Right atrium auricular region (tissue), 2 donors: ENCODE data around the gene NOL7. TPM values are rescaled to one million over a fixed set of nuclear protein-coding genes. Genes with fewer than 3 reads are reported as not detected.

ENCODE experiments used
- DNase-seq: peaks from one replicate; pipeline ENCODE4 v3.0.0-alpha.2; 2019; ENCODE audit warnings: low spot score
- H3K27ac ChIP-seq, 2 donors: fragments of 200-600 bp; sonication (generic); 1 replicate in 1 of 2; 2 replicates in 1 of 2; pipeline ENCODE4 v1.5.1; 2016 to 2019
- H3K27me3 ChIP-seq, 2 donors: fragments of 200-600 bp; sonication (generic); one replicate each; pipeline versions ENCODE4 v1.5.1 to v1.6.0; 2017 to 2019
- H3K36me3 ChIP-seq: fragments of 200-600 bp; sonication (generic); one replicate; pipeline ENCODE4 v1.5.1; 2016
- H3K4me1 ChIP-seq, 2 donors: fragments of 200-600 bp; sonication (generic); one replicate each; pipeline versions ENCODE4 v1.5.1 to v1.6.0; 2017 to 2019
- H3K4me3 ChIP-seq, 2 donors: fragments of 200-600 bp; sonication (generic); 1 replicate in 1 of 2; 2 replicates in 1 of 2; pipeline ENCODE4 v1.5.1; 2017 to 2019; ENCODE audit warnings: mild to moderate bottlenecking in 1 of 2, moderate library complexity in 1 of 2
- H3K9me3 ChIP-seq, 2 donors: fragments of 200-600 bp; sonication (generic); one replicate each; pipeline ENCODE4 v1.5.1; 2019
- total RNA-seq, 2 donors: library from RNA; depleted of rRNA; stranded (reverse); fragments of >200 nt; gene quantifications; one replicate each; pipeline ENCODE4 v1.1.0, GENCODE V29; 2016
- TF ChIP-seq, protein P1 (sequence below), 2 donors: fragments of 200-600 bp; sonication (generic); IDR thresholded peaks; one replicate each; pipeline ENCODE4 v1.5.1; 2019; ENCODE audit warnings: antibody characterized with exemption in 2 of 2

The NOL7 gene
- total RNA-seq, 2 donors from 2014 or later = 70.5 to 75.9 TPM

DNA sequence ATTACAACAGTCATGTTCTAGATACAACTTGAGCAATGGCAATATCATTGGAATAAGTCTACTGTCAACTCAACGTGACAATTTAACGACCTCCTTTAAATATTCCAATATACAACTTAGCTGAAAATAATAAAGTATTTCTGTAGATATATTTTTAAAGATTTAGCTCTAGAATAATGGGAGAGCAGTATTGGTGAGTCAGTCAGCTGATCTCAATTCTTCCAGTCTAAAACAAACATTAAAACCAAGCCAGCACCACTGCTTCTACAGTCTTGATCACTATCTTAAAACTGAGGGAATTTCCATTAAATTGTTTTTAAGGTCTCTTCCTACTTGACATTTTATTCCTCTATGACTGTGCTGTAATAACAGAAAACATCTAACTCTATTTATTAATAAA, 38.2 kb downstream of the NOL7 start:
- no peak overlapping the region for H3K4me3 ChIP-seq
- no peaks in the 10 kb centered on the region for H3K4me1 ChIP-seq
- H3K9me3 ChIP-seq = no peaks in the 10 kb centered on the region
- H3K27ac ChIP-seq = no peak overlapping the region
- DNase-seq = no peak
- peaks cover 4% of the 10 kb centered on the region for H3K36me3 ChIP-seq
- TF ChIP-seq, protein P1, sequence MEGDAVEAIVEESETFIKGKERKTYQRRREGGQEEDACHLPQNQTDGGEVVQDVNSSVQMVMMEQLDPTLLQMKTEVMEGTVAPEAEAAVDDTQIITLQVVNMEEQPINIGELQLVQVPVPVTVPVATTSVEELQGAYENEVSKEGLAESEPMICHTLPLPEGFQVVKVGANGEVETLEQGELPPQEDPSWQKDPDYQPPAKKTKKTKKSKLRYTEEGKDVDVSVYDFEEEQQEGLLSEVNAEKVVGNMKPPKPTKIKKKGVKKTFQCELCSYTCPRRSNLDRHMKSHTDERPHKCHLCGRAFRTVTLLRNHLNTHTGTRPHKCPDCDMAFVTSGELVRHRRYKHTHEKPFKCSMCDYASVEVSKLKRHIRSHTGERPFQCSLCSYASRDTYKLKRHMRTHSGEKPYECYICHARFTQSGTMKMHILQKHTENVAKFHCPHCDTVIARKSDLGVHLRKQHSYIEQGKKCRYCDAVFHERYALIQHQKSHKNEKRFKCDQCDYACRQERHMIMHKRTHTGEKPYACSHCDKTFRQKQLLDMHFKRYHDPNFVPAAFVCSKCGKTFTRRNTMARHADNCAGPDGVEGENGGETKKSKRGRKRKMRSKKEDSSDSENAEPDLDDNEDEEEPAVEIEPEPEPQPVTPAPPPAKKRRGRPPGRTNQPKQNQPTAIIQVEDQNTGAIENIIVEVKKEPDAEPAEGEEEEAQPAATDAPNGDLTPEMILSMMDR (IDR thresholded peaks at IDR 0.05) = no peak
- no peaks in the 10 kb centered on the region for H3K27me3 ChIP-seq

DNA sequence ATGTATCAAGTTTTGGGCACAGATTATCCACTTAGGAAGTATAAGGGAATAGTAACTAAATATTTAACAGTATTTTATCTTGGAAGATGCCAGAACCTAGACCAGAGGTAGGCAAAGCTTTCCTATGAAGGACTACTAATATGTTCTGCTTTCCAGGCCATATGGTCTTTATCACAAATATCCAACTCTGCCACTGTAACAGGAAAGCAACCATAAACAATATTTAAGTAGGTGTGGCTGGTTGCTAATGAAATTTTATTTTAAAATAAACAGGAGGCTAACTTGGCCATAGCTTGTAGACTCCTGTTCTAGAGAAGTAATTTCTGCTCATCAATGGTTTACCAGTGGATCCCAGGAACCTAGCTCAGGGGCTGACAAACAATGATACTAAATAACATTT, 39.4 kb downstream of the NOL7 start:
- H3K4me3 ChIP-seq = no peak overlapping the region
- no peaks in the 10 kb centered on the region for H3K9me3 ChIP-seq
- H3K4me1 ChIP-seq = peaks cover 0 to 6% of the 10 kb centered on the region in 2 donors
- TF ChIP-seq, protein P1 (IDR thresholded peaks at IDR 0.05) = no peak
- H3K27me3 ChIP-seq = no peaks in the 10 kb centered on the region
- no peak for DNase-seq
- peaks cover 4% of the 10 kb centered on the region for H3K36me3 ChIP-seq
- no peak overlapping the region for H3K27ac ChIP-seq

DNA sequence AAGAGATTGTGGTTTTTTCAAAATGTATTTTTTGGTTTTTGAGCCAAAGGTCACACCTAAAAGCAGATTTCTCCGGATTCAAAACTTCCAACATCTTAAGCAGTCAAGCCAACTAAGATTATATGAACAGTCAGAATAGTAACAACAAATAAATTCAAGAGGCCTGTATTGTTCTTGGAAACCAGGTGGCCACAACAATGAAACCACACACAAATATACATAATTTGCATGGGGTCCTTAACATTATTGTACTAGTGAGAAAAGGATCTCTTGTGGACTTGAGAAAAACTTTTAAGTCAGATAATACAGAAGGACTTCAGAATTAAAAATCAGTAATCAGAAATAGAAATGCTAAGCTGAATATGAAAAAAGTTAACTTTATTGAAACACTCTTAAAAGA, 40.6 kb downstream of the NOL7 start:
- TF ChIP-seq, protein P1 (IDR thresholded peaks at IDR 0.05) = no peak
- Histone ChIP-seq H3K27ac (no peak overlapping the region), H3K36me3 (peaks cover 4% of the 10 kb centered on the region), H3K4me3 (no peak overlapping the region), H3K4me1 (peaks cover 0 to 12% of the 10 kb centered on the region in 2 donors), H3K9me3 (no peaks in the 10 kb centered on the region), H3K27me3 (no peaks in the 10 kb centered on the region)
- no peak for DNase-seq

DNA sequence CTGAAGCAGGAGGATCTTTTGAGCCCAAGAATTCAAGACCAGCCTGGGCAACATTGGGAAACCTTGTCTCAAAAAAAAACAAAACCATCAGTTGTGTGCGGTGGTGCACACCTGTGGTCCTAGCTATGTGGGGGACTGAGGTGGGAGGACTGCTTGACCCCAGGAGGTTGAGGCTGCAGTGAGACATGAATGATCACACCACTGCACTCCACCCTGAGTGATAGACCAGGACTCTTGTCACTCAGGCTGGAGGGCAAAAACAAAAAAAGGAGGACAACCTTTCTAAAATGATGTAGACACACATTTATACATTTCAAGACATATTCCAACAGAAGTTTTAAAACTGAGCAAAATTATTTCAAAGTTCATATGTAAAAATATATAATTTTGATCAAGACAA, 45.1 kb downstream of the NOL7 start:
- H3K4me3 ChIP-seq = no peak overlapping the region
- TF ChIP-seq, protein P1 (IDR thresholded peaks at IDR 0.05) = no peak
- no peaks in the 10 kb centered on the region for H3K27me3 ChIP-seq
- DNase-seq = no peak
- H3K27ac ChIP-seq = no peak overlapping the region
- peaks cover 4% of the 10 kb centered on the region for H3K36me3 ChIP-seq
- H3K9me3 ChIP-seq = no peaks in the 10 kb centered on the region
- H3K4me1 ChIP-seq = peaks cover 0 to 22% of the 10 kb centered on the region in 2 donors

- peaks cover 0 to 26% of the 10 kb centered on the region in 2 donors for H3K4me1 ChIP-seq
- no peak for DNase-seq
- H3K27ac ChIP-seq = no peak overlapping the region
- H3K4me3 ChIP-seq = no peak overlapping the region
- H3K9me3 ChIP-seq = no peaks in the 10 kb centered on the region
- no peaks in the 10 kb centered on the region for H3K27me3 ChIP-seq
- TF ChIP-seq, protein P1 (IDR thresholded peaks at IDR 0.05) = no peak
- peaks cover 4% of the 10 kb centered on the region for H3K36me3 ChIP-seq
Measured at GRCh38 chr6:13660893-13661292, 45.8 kb downstream of the NOL7 start.

DNA sequence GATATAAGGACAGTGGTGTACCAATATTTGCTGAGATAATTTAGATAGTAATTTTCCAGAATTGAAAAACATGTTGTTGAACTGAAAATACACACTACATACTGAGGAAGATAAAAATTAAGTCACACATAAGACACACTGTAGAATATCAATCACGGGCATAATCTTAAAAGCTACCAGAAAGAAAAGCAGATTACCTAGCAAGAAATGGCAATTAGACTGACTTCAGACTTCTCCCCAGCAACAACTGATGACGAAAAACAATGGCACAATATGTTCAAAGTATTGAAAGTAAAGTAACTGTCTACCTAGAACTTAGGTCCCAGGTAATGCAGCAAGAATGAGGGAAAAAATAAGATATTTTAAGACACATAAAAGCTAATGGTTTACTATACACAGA, 46.5 kb downstream of the NOL7 start:
- H3K36me3 ChIP-seq = peaks cover under 1% of the 10 kb centered on the region
- no peak overlapping the region for H3K27ac ChIP-seq
- H3K9me3 ChIP-seq = no peaks in the 10 kb centered on the region
- H3K4me1 ChIP-seq = peaks cover 0 to 26% of the 10 kb centered on the region in 2 donors
- TF ChIP-seq, protein P1 (IDR thresholded peaks at IDR 0.05) = no peak
- H3K4me3 ChIP-seq = no peak overlapping the region
- H3K27me3 ChIP-seq = no peaks in the 10 kb centered on the region
- no peak for DNase-seq
